Cardiac muscle cell (in vitro differentiated cells and primary cell): ENCODE results near the gene DAZAP1. TPM values are rescaled to one million over a fixed set of nuclear protein-coding genes. Genes with fewer than 3 reads are reported as not detected.

Source experiments
- polyA plus RNA-seq: library from polyadenylated mRNA; unstranded; fragments of >200 nt; fragmentation: Nextera tagmentation; extraction: Ambion mirVana; gene quantifications from 2 replicates; pipeline ENCODE4 v1.2.1, GENCODE V29; 2016
- total RNA-seq: library from RNA; depleted of rRNA; stranded (reverse); fragments of >200 nt; gene quantifications from 2 replicates; pipeline ENCODE4 v1.2.3, GENCODE V29; 2016

Gene DAZAP1
- total and polyA plus RNA-seq, 2 experiments from 2014 or later = 43.0 to 112 TPM

Other genes with a start within 250 kb of the DAZAP1 start
- gene SBNO2, start 233.3 kb upstream of the DAZAP1 start, total RNA-seq = 23.0 and 28.5 TPM in 2 replicates
- gene SBNO2, start 233.3 kb upstream of the DAZAP1 start, polyA plus RNA-seq = 6.8 and 11.8 TPM in 2 replicates
- gene STK11, start 201.8 kb upstream of the DAZAP1 start, total RNA-seq = 140 and 180 TPM in 2 replicates
- 122 and 154 TPM in 2 replicates for gene STK11, start 201.8 kb upstream of the DAZAP1 start, polyA plus RNA-seq
- 21.1 and 29.1 TPM in 2 replicates for gene CBARP, start 169.6 kb upstream of the DAZAP1 start, total RNA-seq
- gene CBARP, start 169.6 kb upstream of the DAZAP1 start, polyA plus RNA-seq = 22.1 and 30.6 TPM in 2 replicates
- gene ATP5F1D, start 165.8 kb upstream of the DAZAP1 start, total RNA-seq = 188 and 355 TPM in 2 replicates
- gene ATP5F1D, start 165.8 kb upstream of the DAZAP1 start, polyA plus RNA-seq = 505 and 638 TPM in 2 replicates
- gene MIDN, start 159.0 kb upstream of the DAZAP1 start, total RNA-seq = 45.6 and 89.2 TPM in 2 replicates
- 58.1 and 76.0 TPM in 2 replicates for gene MIDN, start 159.0 kb upstream of the DAZAP1 start, polyA plus RNA-seq
- 1,112 and 2,236 TPM in 2 replicates for gene CIRBP, start 138.3 kb upstream of the DAZAP1 start, total RNA-seq
- 716 and 851 TPM in 2 replicates for gene CIRBP, start 138.3 kb upstream of the DAZAP1 start, polyA plus RNA-seq
- 31.2 and 44.9 TPM in 2 replicates for gene FAM174C, start 132.1 kb upstream of the DAZAP1 start, total RNA-seq
- gene FAM174C, start 132.1 kb upstream of the DAZAP1 start, polyA plus RNA-seq = 34.0 and 34.4 TPM in 2 replicates
- 13.0 and 16.9 TPM in 2 replicates for gene EFNA2, start 121.7 kb upstream of the DAZAP1 start, total RNA-seq
- gene EFNA2, start 121.7 kb upstream of the DAZAP1 start, polyA plus RNA-seq = 0.34 and 0.44 TPM in 2 replicates
- gene NDUFS7, start 23.7 kb upstream of the DAZAP1 start, total RNA-seq = 264 and 266 TPM in 2 replicates
- 455 and 472 TPM in 2 replicates for gene NDUFS7, start 23.7 kb upstream of the DAZAP1 start, polyA plus RNA-seq
- gene GAMT, start 6.0 kb upstream of the DAZAP1 start, total RNA-seq = 197 and 231 TPM in 2 replicates
- 180 and 231 TPM in 2 replicates for gene GAMT, start 6.0 kb upstream of the DAZAP1 start, polyA plus RNA-seq
- gene RPS15, start 30.8 kb downstream of the DAZAP1 start, total RNA-seq = 3,563 and 6,817 TPM in 2 replicates
- 1,008 and 1,129 TPM in 2 replicates for gene RPS15, start 30.8 kb downstream of the DAZAP1 start, polyA plus RNA-seq
- 0.42 and 1.3 TPM in 2 replicates for gene APC2, start 42.5 kb downstream of the DAZAP1 start, total RNA-seq
- gene APC2, start 42.5 kb downstream of the DAZAP1 start, polyA plus RNA-seq = 0.27 and 0.94 TPM in 2 replicates
- gene C19orf25, start 71.6 kb downstream of the DAZAP1 start, total RNA-seq = 52.4 and 81.5 TPM in 2 replicates
- 56.9 and 84.9 TPM in 2 replicates for gene C19orf25, start 71.6 kb downstream of the DAZAP1 start, polyA plus RNA-seq
- 11.2 and 28.6 TPM in 2 replicates for gene PCSK4, start 82.8 kb downstream of the DAZAP1 start, total RNA-seq
- 9.6 and 19.2 TPM in 2 replicates for gene PCSK4, start 82.8 kb downstream of the DAZAP1 start, polyA plus RNA-seq
- 52.7 and 72.5 TPM in 2 replicates for gene REEP6, start 83.6 kb downstream of the DAZAP1 start, total RNA-seq
- gene REEP6, start 83.6 kb downstream of the DAZAP1 start, polyA plus RNA-seq = 74.7 and 99.8 TPM in 2 replicates
- 3.9 and 5.7 TPM in 2 replicates for gene ADAMTSL5, start 105.4 kb downstream of the DAZAP1 start, total RNA-seq
- 4.9 and 8.6 TPM in 2 replicates for gene ADAMTSL5, start 105.4 kb downstream of the DAZAP1 start, polyA plus RNA-seq
- 0.04 and 1.2 TPM in 2 replicates for gene PLK5, start 116.5 kb downstream of the DAZAP1 start, total RNA-seq
- gene PLK5, start 116.5 kb downstream of the DAZAP1 start, polyA plus RNA-seq = 0.54 and 0.87 TPM in 2 replicates
- gene MEX3D, start 160.7 kb downstream of the DAZAP1 start, total RNA-seq = 49.7 and 65.6 TPM in 2 replicates
- 4.4 and 4.5 TPM in 2 replicates for gene MEX3D, start 160.7 kb downstream of the DAZAP1 start, polyA plus RNA-seq
- 171 and 179 TPM in 2 replicates for gene MBD3, start 185.3 kb downstream of the DAZAP1 start, total RNA-seq
- 71.6 and 93.3 TPM in 2 replicates for gene MBD3, start 185.3 kb downstream of the DAZAP1 start, polyA plus RNA-seq
- gene UQCR11, start 197.9 kb downstream of the DAZAP1 start, total RNA-seq = 73.6 and 161 TPM in 2 replicates
- gene UQCR11, start 197.9 kb downstream of the DAZAP1 start, polyA plus RNA-seq = 842 and 1,116 TPM in 2 replicates
- 250 and 281 TPM in 2 replicates for gene TCF3, start 245.0 kb downstream of the DAZAP1 start, total RNA-seq
- gene TCF3, start 245.0 kb downstream of the DAZAP1 start, polyA plus RNA-seq = 110 and 136 TPM in 2 replicates